Measurements from ENCODE around the gene MRPL34. TPM values are rescaled to one million over a fixed set of nuclear protein-coding genes. Genes with fewer than 3 reads are reported as not detected.
"Not testable (repeated sequence)": the region's sequence is repeated elsewhere in the genome, so short reads cannot be mapped to it uniquely, and the experiment has no call there.

The MRPL34 gene
- total RNA-seq, 1 experiment from 2014 or later, result 65.8 TPM

- H3K4me3 Mint-ChIP-seq (ENCODE audit: unreplicated experiment), result peak overlapping the region; percentile 80
- BruUV-seq (replicated peaks), result no TSS peak
- POLR2A ChIA-PET, result interaction anchor here (0.5 to 3.3 kb wide), 21 partner anchors 9 to 864 kb away, joined by 3 to 21 read pairs (median 5); partner anchors contain the start of genes ABHD8, ANO8, BABAM1 and DDA1
- H3K27ac Mint-ChIP-seq (ENCODE audit: low read depth, unreplicated experiment), result peak overlapping the region; percentile 31
- peaks cover 4% of the 10 kb centered on the region for H3K4me1 Mint-ChIP-seq (ENCODE audit: insufficient read depth, unreplicated experiment)
- intact Hi-C loops (cut with micrococcal nuclease), result loop anchor here (1.0 to 5.0 kb wide), 4 partner anchors 55 to 174 kb away; no protein-coding TSS in a partner anchor
- peak; percentile 98 for DNase-seq (ENCODE audit: unreplicated experiment)
- peaks cover 17% of the 10 kb centered on the region for H3K36me3 Mint-ChIP-seq (ENCODE audit: insufficient read depth, unreplicated experiment)
- no peaks in the 10 kb centered on the region for H3K9me3 Mint-ChIP-seq (ENCODE audit: unreplicated experiment)
- CTCF ChIA-PET, result interaction anchor here (0.6 to 3.0 kb wide), 24 partner anchors 9 to 560 kb away, joined by 3 to 13 read pairs (median 4); partner anchors contain the start of genes ANKLE1, MRPL34 and MYO9B
- TF ChIP-seq CTCF (IDR thresholded peaks at IDR 0.05; ENCODE audit: unreplicated experiment), result peak; percentile 80
- no peaks in the 10 kb centered on the region for H3K27me3 Mint-ChIP-seq (ENCODE audit: insufficient read depth, unreplicated experiment)
Measured at GRCh38 chr19:17292301-17293074, 13.2 kb upstream of the MRPL34 start.

DNA sequence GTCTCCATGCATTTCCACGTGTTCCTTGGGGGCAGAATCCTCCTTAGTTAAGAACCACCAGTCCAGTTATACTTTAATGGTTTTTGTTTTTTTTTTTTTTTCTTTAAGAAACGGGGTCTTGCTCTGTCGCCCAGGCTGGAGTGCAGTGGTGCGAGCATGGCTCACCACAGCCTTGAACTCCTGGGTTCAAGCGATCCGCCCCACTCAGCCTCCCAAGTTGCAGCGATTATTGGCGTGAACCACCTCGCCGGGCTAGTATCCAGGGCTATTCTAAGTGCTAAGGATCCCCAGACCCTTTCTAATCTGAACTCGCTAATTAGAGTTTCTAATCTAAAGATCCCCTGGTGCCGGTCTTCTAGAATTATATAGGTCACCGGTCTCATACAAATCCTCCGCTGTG lies 12.1 kb upstream of the MRPL34 start:
- peaks cover 4% of the 10 kb centered on the region for H3K4me1 Mint-ChIP-seq (ENCODE audit: insufficient read depth, unreplicated experiment)
- TF ChIP-seq CTCF (IDR thresholded peaks at IDR 0.05; ENCODE audit: unreplicated experiment), result no peak
- H3K4me3 Mint-ChIP-seq (ENCODE audit: unreplicated experiment), result peak overlapping the region; percentile 80
- peaks cover 17% of the 10 kb centered on the region for H3K36me3 Mint-ChIP-seq (ENCODE audit: insufficient read depth, unreplicated experiment)
- H3K27ac Mint-ChIP-seq (ENCODE audit: low read depth, unreplicated experiment), result no peak overlapping the region
- ChIA-PET POLR2A (interaction anchor here (0.8 to 3.3 kb wide), 10 partner anchors 10 to 560 kb away, joined by 3 to 17 read pairs (median 7); partner anchors contain the start of genes ABHD8, ANO8, DDA1 and MRPL34), CTCF (interaction anchor here (0.6 to 3.0 kb wide), 12 partner anchors 9 to 558 kb away, joined by 3 to 13 read pairs (median 6); partner anchors contain the start of gene MRPL34)
- BruUV-seq (replicated peaks), result no TSS peak
- no peaks in the 10 kb centered on the region for H3K27me3 Mint-ChIP-seq (ENCODE audit: insufficient read depth, unreplicated experiment)
- intact Hi-C loops (cut with micrococcal nuclease), result loop anchor here (1.0 to 5.0 kb wide), 3 partner anchors 54 to 97 kb away; no protein-coding TSS in a partner anchor
- DNase-seq (ENCODE audit: unreplicated experiment), result no peak
- no peaks in the 10 kb centered on the region for H3K9me3 Mint-ChIP-seq (ENCODE audit: unreplicated experiment)

- Mint-ChIP-seq H3K27me3 (ENCODE audit: insufficient read depth, unreplicated experiment) (no peaks in the 10 kb centered on the region), H3K4me1 (ENCODE audit: insufficient read depth, unreplicated experiment) (peaks cover 4% of the 10 kb centered on the region), H3K9me3 (ENCODE audit: unreplicated experiment) (no peaks in the 10 kb centered on the region), H3K4me3 (ENCODE audit: unreplicated experiment) (peak overlapping the region; percentile 80), H3K27ac (ENCODE audit: low read depth, unreplicated experiment) (no peak overlapping the region), H3K36me3 (ENCODE audit: insufficient read depth, unreplicated experiment) (peaks cover 17% of the 10 kb centered on the region)
- CTCF ChIA-PET, result interaction anchor here (0.6 to 2.2 kb wide), 5 partner anchors 11 to 169 kb away, joined by 3 to 13 read pairs (median 4); partner anchors contain the start of gene MRPL34
- peak; percentile 67 for DNase-seq (ENCODE audit: unreplicated experiment)
- POLR2A ChIA-PET, result interaction anchor here (0.7 to 3.3 kb wide), 4 partner anchors 11 to 981 kb away, joined by 3 to 17 read pairs (median 5); partner anchors contain the start of genes MRPL34 and SLC27A1
- intact Hi-C loops (cut with micrococcal nuclease), result loop anchor here (5.0 kb wide), 1 partner anchor 53 kb away; no protein-coding TSS in a partner anchor
- TF ChIP-seq CTCF (IDR thresholded peaks at IDR 0.05; ENCODE audit: unreplicated experiment), result no peak
- BruUV-seq (replicated peaks), result no TSS peak
Measured at GRCh38 chr19:17294051-17294891, 11.4 kb upstream of the MRPL34 start.

- H3K27me3 Mint-ChIP-seq (ENCODE audit: insufficient read depth, unreplicated experiment); H3K4me3 Mint-ChIP-seq (ENCODE audit: unreplicated experiment); H3K27ac Mint-ChIP-seq (ENCODE audit: low read depth, unreplicated experiment); BruUV-seq (replicated peaks); H3K9me3 Mint-ChIP-seq (ENCODE audit: unreplicated experiment); intact Hi-C loops (cut with micrococcal nuclease); H3K4me1 Mint-ChIP-seq (ENCODE audit: insufficient read depth, unreplicated experiment): not testable (repeated sequence)
- DNase-seq (ENCODE audit: unreplicated experiment), result peak; percentile 31
- peaks cover 17% of the 10 kb centered on the region for H3K36me3 Mint-ChIP-seq (ENCODE audit: insufficient read depth, unreplicated experiment)
- CTCF ChIA-PET, result interaction anchor here (0.6 to 2.0 kb wide), 5 partner anchors 9 to 91 kb away, joined by 3 to 13 read pairs (median 3); partner anchors contain the start of gene MRPL34
- POLR2A ChIA-PET, result interaction anchor here (1.0 to 3.3 kb wide), 3 partner anchors 10 to 39 kb away, joined by 3 to 17 read pairs (median 5); partner anchors contain the start of genes ANO8 and MRPL34
Measured at GRCh38 chr19:17295551-17295950, 10.1 kb upstream of the MRPL34 start.
